Measurements from ENCODE around the gene UBE2N. TPM values are rescaled to one million over a fixed set of nuclear protein-coding genes. Genes with fewer than 3 reads are reported as not detected.

Gene UBE2N, protein sequence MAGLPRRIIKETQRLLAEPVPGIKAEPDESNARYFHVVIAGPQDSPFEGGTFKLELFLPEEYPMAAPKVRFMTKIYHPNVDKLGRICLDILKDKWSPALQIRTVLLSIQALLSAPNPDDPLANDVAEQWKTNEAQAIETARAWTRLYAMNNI
- total RNA-seq, result 97.2 and 111 TPM in 2 replicates

DNA sequence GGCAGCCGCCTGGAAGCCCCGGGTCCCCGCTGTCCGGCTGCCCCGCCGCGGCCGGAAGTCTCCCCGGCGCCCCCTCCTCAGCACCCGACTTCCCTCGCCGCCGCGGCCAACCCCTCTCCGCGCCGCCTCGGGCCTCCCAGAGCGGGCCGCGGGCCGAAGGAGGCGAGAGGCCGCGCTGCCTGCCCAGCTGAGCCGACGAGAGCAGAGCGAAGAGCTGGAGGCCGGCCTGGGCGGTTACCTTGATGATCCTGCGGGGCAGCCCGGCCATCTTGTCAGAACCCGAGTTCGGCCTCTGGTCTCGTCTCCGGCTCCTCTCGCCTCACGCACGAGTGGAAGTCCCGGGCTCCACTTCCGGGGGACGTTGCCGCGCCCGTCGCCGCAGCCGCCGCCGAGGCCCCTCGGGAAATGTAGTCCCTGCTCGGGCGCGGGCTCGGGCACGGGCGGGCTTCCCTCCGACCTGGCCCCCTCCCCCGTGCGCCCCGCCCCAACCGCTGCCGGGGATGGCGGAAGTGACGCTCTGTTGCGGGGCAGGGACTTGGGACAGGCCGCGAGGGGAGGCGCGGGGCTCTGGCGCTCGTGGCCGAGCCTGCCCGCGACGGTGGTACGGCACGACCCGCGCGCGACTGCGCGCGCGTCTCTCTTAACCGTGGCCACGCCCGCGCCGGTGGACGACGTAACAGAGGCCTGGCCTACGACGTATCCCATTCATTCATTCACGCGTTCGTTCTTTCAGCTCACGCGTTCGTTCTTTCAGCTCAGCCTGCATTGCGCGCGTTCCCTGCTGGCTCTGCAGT, at the start of gene UBE2N:
Gene UBE2N (minus strand): TSS at position 331 of the 794 bp plus-strand sequence. CDS start 63 bp downstream, at position 268.

DNA sequence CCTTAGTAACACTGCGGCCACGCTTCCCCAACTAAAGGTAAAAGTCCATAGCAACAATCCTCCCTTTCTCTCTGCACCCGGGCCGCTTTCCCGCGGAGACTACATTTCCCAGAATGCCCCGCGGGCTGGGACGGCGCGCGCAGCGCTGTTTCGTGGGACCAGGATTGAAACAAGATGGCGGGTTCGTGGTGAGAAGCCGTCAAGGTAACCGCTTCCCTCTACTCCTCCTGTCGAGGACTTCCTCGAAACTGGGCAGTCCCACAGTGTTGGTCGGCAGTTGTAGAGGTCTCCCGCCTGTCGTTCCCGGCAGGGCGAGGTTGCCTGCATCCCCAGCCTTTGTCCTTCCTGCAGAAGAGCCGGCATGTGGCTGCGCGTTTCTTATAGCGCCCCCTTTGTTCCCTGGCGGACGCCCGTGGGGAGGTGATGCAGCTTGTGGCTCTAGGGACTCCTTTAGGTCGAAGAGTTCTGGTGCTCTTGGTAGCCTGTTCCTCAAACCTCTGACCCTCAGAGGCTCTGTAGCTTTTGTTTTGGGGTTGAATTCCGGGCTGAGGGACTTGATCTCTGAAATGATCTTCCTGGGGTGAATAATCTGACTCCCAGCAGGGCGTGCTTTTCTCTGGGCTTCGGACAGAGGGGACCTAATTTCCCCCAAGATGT, 25.7 kb upstream of the UBE2N start, which contains the start of gene MRPL42:
Gene MRPL42 (plus strand): TSS at position 164 of the 657 bp plus-strand sequence. CDS start 1,772 bp downstream, outside the sequence.

GRCh38 chr12:93377252-93378195, 64.2 kb downstream of the UBE2N start, which contains the start of gene NUDT4:
Gene NUDT4, plus strand, starts transcription at chr12:93377925. Its CDS starts 398 bp downstream, at chr12:93378323.

Small RNA genes lying within 50 kb of the gene (small RNA-seq; reads per million reads assigned to genes)
- not detected for gene RF00019

Other genes starting within 250 kb of the UBE2N start
- gene NUDT4, start 64.0 kb downstream of the UBE2N start, total RNA-seq, result 286 and 290 TPM in 2 replicates
- gene MRPL42, start 25.6 kb upstream of the UBE2N start, total RNA-seq, result 32.3 and 86.7 TPM in 2 replicates
- gene SOCS2, start 130.7 kb upstream of the UBE2N start, total RNA-seq, result 12.1 and 20.8 TPM in 2 replicates
- 12.3 and 14.0 TPM in 2 replicates for gene CRADD, start 235.4 kb upstream of the UBE2N start, total RNA-seq

All from vein endothelial cell (primary cell).